ENCODE measurements around the gene FRMPD4. TPM values are rescaled to one million over a fixed set of nuclear protein-coding genes. Genes with fewer than 3 reads are reported as not detected.

The FRMPD4 gene
- total and polyA plus RNA-seq, 2 of the 13 experiments (the other 11 are each of a cell fraction or from before 2014, with no cell fraction given) = not detected

- Histone ChIP-seq H3K27ac (ENCODE audit: extremely low read length, insufficient read depth, low read length) (no peak overlapping the region), H3K4me1 (ENCODE audit: insufficient read depth, low read length) (no peaks in the 10 kb centered on the region), H3K9ac (ENCODE audit: insufficient read depth, low read depth, low read length) (no peak overlapping the region), H3K4me3 (replicated peaks in 1 of 3; ENCODE audit: insufficient read depth in 1 of 3, low read depth in 2 of 3, low read length in 3 of 3) (no peak overlapping the region), H3K79me2 (ENCODE audit: insufficient read depth, low read length) (no peaks in the 10 kb centered on the region), H3K36me3 (replicated peaks in 1 of 2; ENCODE audit: control insufficient read depth in 1 of 2, insufficient read depth in 2 of 2, low read length in 2 of 2) (no peaks in the 10 kb centered on the region), H3K27me3 (ENCODE audit: control insufficient read depth in 1 of 2, insufficient read depth in 2 of 2, low read length in 2 of 2) (no peaks in the 10 kb centered on the region), H3K9me3 (ENCODE audit: low read length) (no peaks in the 10 kb centered on the region), H4K20me1 (ENCODE audit: insufficient read depth, low read length) (no peaks in the 10 kb centered on the region), H2AFZ (ENCODE audit: low read length) (no peak overlapping the region), H3K4me2 (ENCODE audit: low read depth, low read length) (no peak overlapping the region)
- DNase-seq (ENCODE audit: low spot score) (no peak), FAIRE-seq (no peak), ATAC-seq (no peak)
- POLR2A ChIA-PET = no interaction called here
- TF ChIP-seq MZF1 (CRISPR knock-in tag; IDR thresholded peaks at IDR 0.05; ENCODE audit: borderline replicate concordance) = no peak
- TF ChIP-seq RFXAP (CRISPR knock-in tag; IDR thresholded peaks at IDR 0.05; ENCODE audit: borderline replicate concordance) = no peak
- no peak for TF ChIP-seq KMT2B (CRISPR knock-in tag; IDR thresholded peaks at IDR 0.05)
- no peak for TF ChIP-seq ATF4 (CRISPR knock-in tag; IDR thresholded peaks at IDR 0.05)
- TF ChIP-seq ZNF530 (CRISPR knock-in tag; IDR thresholded peaks at IDR 0.05; ENCODE audit: low read depth) = no peak
- no peak for TF ChIP-seq ZNF883 (CRISPR knock-in tag; IDR thresholded peaks at IDR 0.05; ENCODE audit: not compliant biosample characterization)
- in situ Hi-C loops (cut with HindIII; ENCODE audit: extremely low pct_ligation_motif_present, low pct_unique_long_range_greater_than_20kb) = no loop called here
- intact Hi-C loops (cut with micrococcal nuclease; ENCODE audit: unreplicated experiment) = no loop called here
- CTCF ChIA-PET (ENCODE audit: low intra/inter-chr PET ratio, low total read pairs) = no interaction called here
- BruUV-seq (replicated peaks) = no TSS peak
- WGBS (ENCODE audit: low lambda C conversion rate) = 0% methylated on average over 1 of the region's 1 CpG
Measured at GRCh38 chrX:12434493-12434892, 296.2 kb downstream of the FRMPD4 start.

- ATAC-seq = no peak
- 23% methylated on average over 7 of the region's 7 CpGs for WGBS (ENCODE audit: low lambda C conversion rate)
- Histone ChIP-seq H3K4me1 (ENCODE audit: insufficient read depth, low read length) (no peaks in the 10 kb centered on the region), H3K36me3 (replicated peaks in 1 of 2; ENCODE audit: control insufficient read depth in 1 of 2, insufficient read depth in 2 of 2, low read length in 2 of 2) (no peaks in the 10 kb centered on the region), H3K79me2 (ENCODE audit: insufficient read depth, low read length) (no peaks in the 10 kb centered on the region), H3K4me3 (replicated peaks in 1 of 3; ENCODE audit: insufficient read depth in 1 of 3, low read depth in 2 of 3, low read length in 3 of 3) (no peak overlapping the region), H3K9me3 (ENCODE audit: low read length) (no peaks in the 10 kb centered on the region), H3K9ac (ENCODE audit: insufficient read depth, low read depth, low read length) (no peak overlapping the region), H2AFZ (ENCODE audit: low read length) (no peak overlapping the region), H4K20me1 (ENCODE audit: insufficient read depth, low read length) (no peaks in the 10 kb centered on the region), H3K27ac (ENCODE audit: extremely low read length, insufficient read depth, low read length) (no peak overlapping the region), H3K27me3 (ENCODE audit: control insufficient read depth in 1 of 2, insufficient read depth in 2 of 2, low read length in 2 of 2) (no peaks in the 10 kb centered on the region), H3K4me2 (ENCODE audit: low read depth, low read length) (no peak overlapping the region)
- in situ Hi-C loops (cut with HindIII; ENCODE audit: extremely low pct_ligation_motif_present, low pct_unique_long_range_greater_than_20kb) (no loop called here), intact Hi-C loops (cut with micrococcal nuclease; ENCODE audit: unreplicated experiment) (no loop called here)
- DNase-seq (ENCODE audit: low spot score) = no peak
- POLR2A ChIA-PET = no interaction called here
- no TSS peak for BruUV-seq (replicated peaks)
- no peak for FAIRE-seq
- CTCF ChIA-PET (ENCODE audit: low intra/inter-chr PET ratio, low total read pairs) = no interaction called here
- TF ChIP-seq DBP (CRISPR knock-in tag; IDR thresholded peaks at IDR 0.05; ENCODE audit: not compliant biosample characterization) (no peak), USF2 (IDR thresholded peaks at IDR 0.05; ENCODE audit: low read depth, low read length) (no peak), USF2 (CRISPR knock-in tag; IDR thresholded peaks at IDR 0.05; ENCODE audit: borderline replicate concordance) (no peak), ZNF547 (CRISPR knock-in tag; IDR thresholded peaks at IDR 0.05) (no peak), NFATC3 (CRISPR knock-in tag; IDR thresholded peaks at IDR 0.05) (no peak), ZNF232 (CRISPR knock-in tag; IDR thresholded peaks at IDR 0.05; ENCODE audit: borderline replicate concordance) (no peak), BORCS8-MEF2B (CRISPR knock-in tag; IDR thresholded peaks at IDR 0.05) (no peak)
Measured at GRCh38 chrX:12439416-12439815, 301.1 kb downstream of the FRMPD4 start.

Measured in HepG2 (cell line).